A549 (cell line): ENCODE measurements around the gene COPS7A. TPM values are rescaled to one million over a fixed set of nuclear protein-coding genes. Genes with fewer than 3 reads are reported as not detected.

Experiments used
- ATAC-seq, 2 experiments: fragments of 200-7000 bp in 1 of 2; fragments of >200 bp in 1 of 2; cut with Nextera tagmentation in 1 of 2; cut with Tn5 transposase in 1 of 2; 3 replicates each; pipeline versions ENCODE4 v1.8.0 to v1.9.1; 2018 to 2020; ENCODE audit warnings: mild to moderate bottlenecking in 1 of 2, moderate library complexity in 1 of 2
- CTCF ChIA-PET: fragments of 300-600 bp; sonication (Branson Sonifier 250); formaldehyde crosslinking; extraction: SDS; loops from one replicate; lab custom pipeline; 2021; ENCODE audit warnings: antibody characterized with exemption, inconsistent platforms; lab: Yijun Ruan, JAX
- POLR2A ChIA-PET: fragments of 350-600 bp; formaldehyde crosslinking; extraction: SDS; loops from one replicate; lab custom pipeline; 2021; ENCODE audit warnings: antibody characterized with exemption, inconsistent platforms; lab: Yijun Ruan, JAX
- DNase-seq, 2 experiments: peaks; one replicate each; pipeline versions ENCODE4 v3.0.0 to v3.0.0-alpha.2; 2011 to 2016; ENCODE audit warnings: low read depth in 1 of 2, low spot score in 1 of 2
- FAIRE-seq: peaks from 2 replicates; lab custom pipeline; 2011; peaks lifted over from hg19 to GRCh38; lab: Jason Lieb, UNC
- H3K27ac ChIP-seq, 2 experiments: fragments of >200 bp; sonication (Bioruptor Twin); formaldehyde crosslinking; 3 replicates each; pipeline ENCODE4 v1.5.1; 2016 to 2017
- H3K4me1 ChIP-seq: fragments of >200 bp; sonication (Bioruptor Twin); formaldehyde crosslinking; 3 replicates; pipeline ENCODE4 v1.6.1; 2016
- H3K4me2 ChIP-seq: fragments of >200 bp; sonication (Bioruptor Twin); formaldehyde crosslinking; 3 replicates; pipeline ENCODE4 v1.6.1; 2016
- H3K4me3 ChIP-seq: fragments of >200 bp; sonication (Bioruptor Twin); formaldehyde crosslinking; 3 replicates; pipeline ENCODE4 v1.5.1; 2016
- H3K9me3 ChIP-seq: fragments of >200 bp; sonication (Bioruptor Twin); formaldehyde crosslinking; 3 replicates; pipeline ENCODE4 v1.6.1; 2016
- BHLHE40 ChIP-seq: IDR thresholded peaks from 2 replicates; pipeline ENCODE4 v1.6.1; 2012; ENCODE audit warnings: low read depth, low read length, inconsistent platforms
- CBX2 ChIP-seq: fragments of 200-600 bp; sonication (generic); IDR thresholded peaks from 2 replicates; pipeline ENCODE4 v1.6.1; 2016; ENCODE audit warnings: low read depth, mild to moderate bottlenecking, borderline replicate concordance
- CHD2 ChIP-seq: fragments of 150-350 bp; IDR thresholded peaks from 2 replicates; pipeline ENCODE4 v1.6.1; 2014; ENCODE audit warnings: low read length; ENCODE audit not compliant: partially characterized antibody
- CHD4 ChIP-seq: fragments of 200-600 bp; sonication (generic); IDR thresholded peaks from 2 replicates; pipeline ENCODE4 v1.6.1; 2016; ENCODE audit warnings: antibody characterized with exemption, mild to moderate bottlenecking, borderline replicate concordance
- EHMT2 ChIP-seq: fragments of 200-600 bp; sonication (generic); IDR thresholded peaks from 2 replicates; pipeline ENCODE4 v1.6.1; 2016; ENCODE audit warnings: antibody characterized with exemption, low read depth, mild to moderate bottlenecking, moderate library complexity
- FOSB ChIP-seq: fragments of 250-450 bp; sonication (Bioruptor Pico); IDR thresholded peaks from 2 replicates; pipeline ENCODE4 v1.5.0; 2020; ENCODE audit warnings: mild to moderate bottlenecking, moderate library complexity
- HOXA7 ChIP-seq: fragments of 250-450 bp; sonication (Bioruptor Pico); IDR thresholded peaks from 2 replicates; pipeline ENCODE4 v1.5.0; 2020; ENCODE audit warnings: mild to moderate bottlenecking, moderate library complexity
- HOXB13 ChIP-seq: fragments of 250-450 bp; sonication (Bioruptor Pico); IDR thresholded peaks from 2 replicates; pipeline ENCODE4 v1.5.0; 2020; ENCODE audit warnings: low read depth, mild to moderate bottlenecking, moderate library complexity
- JUN ChIP-seq, 2 experiments: fragments of >200 bp; sonication (Bioruptor Twin); formaldehyde crosslinking; IDR thresholded peaks; 2 replicates in 1 of 2; 3 replicates in 1 of 2; pipeline ENCODE4 v1.6.1; 2016 to 2017
- JUNB ChIP-seq: fragments of >200 bp; sonication (Bioruptor Twin); formaldehyde crosslinking; IDR thresholded peaks from 2 replicates; pipeline ENCODE4 v1.6.1; 2016
- NPAS2 ChIP-seq: fragments of 250-450 bp; sonication (Bioruptor Pico); IDR thresholded peaks from 2 replicates; pipeline ENCODE4 v1.8.0; 2022; ENCODE audit warnings: mild to moderate bottlenecking, moderate library complexity, borderline replicate concordance
- NR3C1 ChIP-seq: fragments of >200 bp; sonication (Bioruptor Twin); formaldehyde crosslinking; IDR thresholded peaks from 3 replicates; pipeline ENCODE4 v1.6.1; 2017
- PHF8 ChIP-seq: fragments of 200-600 bp; sonication (generic); IDR thresholded peaks from 2 replicates; pipeline ENCODE4 v1.6.1; 2016; ENCODE audit warnings: low read depth, mild to moderate bottlenecking, antibody characterized with exemption, moderate library complexity, borderline replicate concordance
- RAD21 ChIP-seq, 2 experiments: fragments of >200 bp in 1 of 2; sonication (Bioruptor Twin) in 1 of 2; formaldehyde crosslinking in 1 of 2; IDR thresholded peaks in 1 of 2; conservative IDR thresholded peaks in 1 of 2; 2 replicates in 1 of 2; 3 replicates in 1 of 2; pipeline ENCODE4 v1.6.1; 2012 to 2018; ENCODE audit warnings: inconsistent platforms in 1 of 2
- SMC3 ChIP-seq: fragments of >200 bp; sonication (Bioruptor Twin); formaldehyde crosslinking; IDR thresholded peaks from 3 replicates; pipeline ENCODE4 v1.6.1; 2018; ENCODE audit warnings: inconsistent platforms
- SREBF2 ChIP-seq: fragments of 450-650 bp; IDR thresholded peaks from 2 replicates; pipeline ENCODE4 v1.6.1; 2014; ENCODE audit warnings: mild to moderate bottlenecking, moderate library complexity
- TFCP2L1 ChIP-seq: fragments of 250-450 bp; sonication (Bioruptor Pico); IDR thresholded peaks from 2 replicates; pipeline ENCODE4 v1.5.0; 2021; ENCODE audit warnings: mild to moderate bottlenecking
- TP53 ChIP-seq: fragments of 250-450 bp; sonication (Bioruptor Pico); IDR thresholded peaks from 2 replicates; pipeline ENCODE4 v1.5.0; 2021; ENCODE audit warnings: mild to moderate bottlenecking, moderate library complexity
- ZSCAN20 ChIP-seq: fragments of 250-450 bp; sonication (Bioruptor Pico); IDR thresholded peaks from 2 replicates; pipeline ENCODE4 v1.8.0; 2022; ENCODE audit warnings: mild to moderate bottlenecking, moderate library complexity
- WGBS: methylation state at CpG from one replicate; pipeline ENCODE4 v1.1.6; 2017; ENCODE audit errors: missing lambda C conversion rate; 5-methylcytosine and 5-hydroxymethylcytosine counted together
- polyA plus RNA-seq, 4 experiments: library from polyadenylated mRNA; depleted of rRNA in 3 of 4; stranded (reverse); fragments of >200 nt; fragmentation: RNase III in 1 of 4; extraction: RNeasy Plus Mini Kit Qiagen cat#74134 plus additional on column Dnase treatment in 1 of 4; gene quantifications; 2 replicates in 3 of 4; 3 replicates in 1 of 4; pipeline ENCODE4 v1.2.3, GENCODE V29; 2011 to 2017
- TF ChIP-seq, protein P1 (sequence below): IDR thresholded peaks from 2 replicates; pipeline ENCODE4 v1.6.1; 2012
- TF ChIP-seq, protein P2 (sequence below): fragments of >200 bp; sonication (Bioruptor Twin); formaldehyde crosslinking; IDR thresholded peaks from 3 replicates; pipeline ENCODE4 v1.5.1; 2016

The COPS7A gene
- polyA plus RNA-seq, 2 of the 4 experiments (the other 2 are of a cell fraction) = 46.9 to 78.8 TPM

DNA sequence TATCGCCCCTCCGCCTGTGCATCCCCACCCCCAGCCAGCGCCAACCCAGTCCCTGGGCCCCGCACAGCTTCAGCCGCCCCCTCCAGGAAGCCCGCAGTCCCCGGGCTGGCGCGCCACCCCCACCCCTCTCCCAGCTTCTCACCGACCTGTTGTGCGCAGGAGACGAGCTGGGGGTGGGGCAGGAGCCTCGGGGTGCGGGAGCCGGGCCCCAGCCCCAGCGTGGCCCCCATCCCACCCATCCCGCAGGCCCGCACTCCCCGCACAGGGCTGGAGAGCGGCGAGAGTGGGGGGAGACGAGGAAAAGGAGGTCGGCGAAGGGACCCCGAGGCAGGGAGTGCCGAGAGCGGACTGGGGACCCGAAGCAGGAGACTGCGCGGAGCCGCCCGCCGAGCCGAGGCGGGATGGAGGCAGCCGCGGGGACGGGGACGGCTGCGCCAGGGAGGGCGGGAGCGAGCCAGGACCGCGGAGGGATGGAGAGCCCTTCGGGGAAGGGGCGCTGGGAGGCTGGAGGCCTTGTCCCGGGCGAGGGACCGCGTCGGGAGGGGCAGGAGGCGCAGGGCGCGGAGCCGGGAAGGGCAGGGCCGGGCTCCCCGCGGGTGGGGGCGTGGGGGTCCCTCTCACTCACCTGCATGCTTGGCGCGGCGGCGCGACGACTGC is 23.7 kb upstream of the COPS7A start:
- no peak for TF ChIP-seq HOXB13 (CRISPR knock-in tag)
- no peak for TF ChIP-seq ZSCAN20 (CRISPR knock-in tag)
- TF ChIP-seq, protein P1, sequence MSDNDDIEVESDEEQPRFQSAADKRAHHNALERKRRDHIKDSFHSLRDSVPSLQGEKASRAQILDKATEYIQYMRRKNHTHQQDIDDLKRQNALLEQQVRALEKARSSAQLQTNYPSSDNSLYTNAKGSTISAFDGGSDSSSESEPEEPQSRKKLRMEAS = no peak
- TF ChIP-seq RAD21 (conservative IDR thresholded peaks at IDR 0.05 in 1 of 2, IDR thresholded peaks at IDR 0.05 in 1 of 2) = no peak
- no peak for TF ChIP-seq CHD2
- TF ChIP-seq JUN (IDR thresholded peaks at IDR 0.05) = no peak; a peak in 1 of 5 replicates
- no peak for TF ChIP-seq CBX2
- no peak for TF ChIP-seq JUNB
- TF ChIP-seq SREBF2 = no peak
- no peak for TF ChIP-seq SMC3
- no peak for TF ChIP-seq HOXA7 (CRISPR knock-in tag)
- TF ChIP-seq FOSB (CRISPR knock-in tag) = no peak
- TF ChIP-seq TP53 (CRISPR knock-in tag) = no peak
- TF ChIP-seq EHMT2 = no peak
- no peak for TF ChIP-seq PHF8
- TF ChIP-seq NPAS2 (CRISPR knock-in tag) = no peak
- TF ChIP-seq, protein P2, sequence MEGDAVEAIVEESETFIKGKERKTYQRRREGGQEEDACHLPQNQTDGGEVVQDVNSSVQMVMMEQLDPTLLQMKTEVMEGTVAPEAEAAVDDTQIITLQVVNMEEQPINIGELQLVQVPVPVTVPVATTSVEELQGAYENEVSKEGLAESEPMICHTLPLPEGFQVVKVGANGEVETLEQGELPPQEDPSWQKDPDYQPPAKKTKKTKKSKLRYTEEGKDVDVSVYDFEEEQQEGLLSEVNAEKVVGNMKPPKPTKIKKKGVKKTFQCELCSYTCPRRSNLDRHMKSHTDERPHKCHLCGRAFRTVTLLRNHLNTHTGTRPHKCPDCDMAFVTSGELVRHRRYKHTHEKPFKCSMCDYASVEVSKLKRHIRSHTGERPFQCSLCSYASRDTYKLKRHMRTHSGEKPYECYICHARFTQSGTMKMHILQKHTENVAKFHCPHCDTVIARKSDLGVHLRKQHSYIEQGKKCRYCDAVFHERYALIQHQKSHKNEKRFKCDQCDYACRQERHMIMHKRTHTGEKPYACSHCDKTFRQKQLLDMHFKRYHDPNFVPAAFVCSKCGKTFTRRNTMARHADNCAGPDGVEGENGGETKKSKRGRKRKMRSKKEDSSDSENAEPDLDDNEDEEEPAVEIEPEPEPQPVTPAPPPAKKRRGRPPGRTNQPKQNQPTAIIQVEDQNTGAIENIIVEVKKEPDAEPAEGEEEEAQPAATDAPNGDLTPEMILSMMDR = no peak
- no peak for TF ChIP-seq TFCP2L1 (CRISPR knock-in tag)
- TF ChIP-seq NR3C1 = no peak
- TF ChIP-seq, all 56 proteins: peak for 0

DNA sequence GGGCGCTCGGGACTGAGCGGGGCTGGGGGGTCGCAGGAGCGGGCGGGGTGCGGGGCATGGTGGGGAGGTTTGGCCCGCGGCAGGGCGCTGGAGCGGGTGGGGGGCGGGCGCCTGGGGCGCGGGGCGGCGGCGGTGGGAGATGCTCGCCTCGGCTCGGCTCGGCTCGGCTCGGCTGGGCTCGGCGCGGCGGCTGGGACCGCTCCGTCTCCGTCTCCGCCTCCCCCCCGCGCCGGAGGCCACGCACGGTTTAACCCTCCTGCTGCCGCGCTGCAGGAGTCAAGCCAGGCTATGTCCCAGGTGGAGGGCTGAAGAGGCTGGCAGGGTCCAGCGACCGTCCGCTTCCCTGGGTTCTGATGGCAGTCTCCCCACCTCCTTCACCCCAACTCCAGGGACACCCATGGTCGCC is 23.2 kb upstream of the COPS7A start, which contains the start of gene PIANP:
Gene PIANP (minus strand): TSS at position 170 of the 406 bp plus-strand sequence. CDS start 2,754 bp downstream, outside the sequence.
- peak; percentile 36 to 52 for ATAC-seq
- H3K9me3 ChIP-seq = no peaks in the 10 kb centered on the region
- POLR2A ChIA-PET = no interaction called here
- H3K27ac ChIP-seq = peak within 1 kb of the TSS; percentile 70 to 76
- CTCF ChIA-PET = interaction anchor here (0.6 to 2.5 kb wide), 4 partner anchors 8 to 52 kb away, joined by 3 to 12 read pairs (median 3); partner anchors contain the start of genes COPS7A and MLF2
- H3K4me1 ChIP-seq = peaks cover 14% of the 10 kb centered on the region; the same call in 1 of the 3 replicates
- peak within 1 kb of the TSS; percentile 68 for H3K4me3 ChIP-seq
- FAIRE-seq = no peak
- H3K4me2 ChIP-seq = peak within 1 kb of the TSS; percentile 99
- no peak for TF ChIP-seq PHF8
- no peak for TF ChIP-seq BHLHE40
- TF ChIP-seq CHD4 = no peak
- TF ChIP-seq, all 56 proteins: peak for 0
- WGBS = 23% methylated on average over 7 of the region's 43 CpGs
- DNase-seq = peak in 1 of 2 experiments; percentile 30

More for the DNA sequence above, 23.7 kb upstream of the COPS7A start:
- peak overlapping the region; percentile 68 for H3K4me3 ChIP-seq
- CTCF ChIA-PET = interaction anchor here (0.8 to 2.7 kb wide), 5 partner anchors 9 to 125 kb away, joined by 3 to 14 read pairs (median 10); partner anchors contain the start of genes COPS7A and MLF2
- H3K27ac ChIP-seq = peak overlapping the region; percentile 70 to 76
- 5% methylated on average over 23 of the region's 65 CpGs for WGBS
- FAIRE-seq (no peak), ATAC-seq (peak in 1 of 2 experiments; percentile 38; a peak in 3 of 6 replicates), DNase-seq (no peak)
- POLR2A ChIA-PET = interaction anchor here (0.8 kb wide), 1 partner anchor 24 kb away, joined by 7 read pairs; the partner anchor contains the start of gene COPS7A
- peaks cover 14% of the 10 kb centered on the region; the same call in 1 of the 3 replicates for H3K4me1 ChIP-seq
- H3K9me3 ChIP-seq = no peaks in the 10 kb centered on the region
- peak overlapping the region; percentile 99 for H3K4me2 ChIP-seq
